Left forelimb (tissue), 1 donor: Measurements from ENCODE around the gene TARBP2.
"Not testable (repeated sequence)": the region's sequence is repeated elsewhere in the genome, so short reads cannot be mapped to it uniquely, and the experiment has no call there.

Experiments used
- DNase-seq: peaks from one replicate; pipeline ENCODE4 v3.0.0-alpha.2; 2018; ENCODE audit warnings: low spot score

Gene TARBP2

DNA sequence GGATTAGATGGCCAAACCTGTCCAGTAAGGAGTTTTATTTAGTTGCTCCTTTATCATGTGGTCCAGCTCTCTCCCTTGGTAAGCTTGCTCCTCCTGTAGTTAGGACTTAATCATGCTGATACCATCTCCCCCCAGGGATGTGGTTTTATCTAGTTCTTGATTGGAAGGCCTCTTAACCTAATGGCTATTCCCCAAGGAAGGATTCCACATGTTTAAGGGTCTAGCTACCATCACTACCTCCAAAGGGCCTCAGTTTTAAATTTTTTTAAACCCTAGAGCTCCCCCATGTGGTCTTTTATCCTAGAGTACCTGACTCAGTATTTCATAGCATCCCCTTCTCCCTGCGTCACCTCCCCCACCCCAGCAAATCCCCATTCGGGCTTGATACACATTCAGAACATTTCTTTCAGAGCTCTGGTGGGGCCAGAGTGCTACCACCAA is 24.3 kb upstream of the TARBP2 start:
- DNase-seq: no peak

DNA sequence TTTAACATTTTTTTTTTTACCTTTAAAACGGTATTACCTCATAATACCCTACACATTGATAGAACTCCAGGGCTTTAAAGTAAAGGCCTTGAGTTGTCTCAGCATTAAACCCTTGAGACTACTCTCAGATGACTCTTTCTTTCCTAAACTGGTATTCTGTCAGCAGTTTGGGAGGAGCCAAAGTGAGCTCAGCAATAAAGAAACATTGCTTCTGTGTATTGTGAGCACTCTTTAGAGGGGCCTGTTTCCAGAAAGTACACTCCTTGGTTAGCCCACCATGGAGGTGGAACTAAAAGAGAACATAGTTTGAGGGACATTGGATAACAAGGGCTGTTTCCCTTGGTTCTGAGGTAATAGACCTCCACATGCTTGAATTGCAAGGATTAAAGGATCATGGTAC is 22.2 kb upstream of the TARBP2 start:
- no peak for DNase-seq

- DNase-seq: no peak
Measured at GRCh38 chr12:53479331-53479730, 21.8 kb upstream of the TARBP2 start.

DNA sequence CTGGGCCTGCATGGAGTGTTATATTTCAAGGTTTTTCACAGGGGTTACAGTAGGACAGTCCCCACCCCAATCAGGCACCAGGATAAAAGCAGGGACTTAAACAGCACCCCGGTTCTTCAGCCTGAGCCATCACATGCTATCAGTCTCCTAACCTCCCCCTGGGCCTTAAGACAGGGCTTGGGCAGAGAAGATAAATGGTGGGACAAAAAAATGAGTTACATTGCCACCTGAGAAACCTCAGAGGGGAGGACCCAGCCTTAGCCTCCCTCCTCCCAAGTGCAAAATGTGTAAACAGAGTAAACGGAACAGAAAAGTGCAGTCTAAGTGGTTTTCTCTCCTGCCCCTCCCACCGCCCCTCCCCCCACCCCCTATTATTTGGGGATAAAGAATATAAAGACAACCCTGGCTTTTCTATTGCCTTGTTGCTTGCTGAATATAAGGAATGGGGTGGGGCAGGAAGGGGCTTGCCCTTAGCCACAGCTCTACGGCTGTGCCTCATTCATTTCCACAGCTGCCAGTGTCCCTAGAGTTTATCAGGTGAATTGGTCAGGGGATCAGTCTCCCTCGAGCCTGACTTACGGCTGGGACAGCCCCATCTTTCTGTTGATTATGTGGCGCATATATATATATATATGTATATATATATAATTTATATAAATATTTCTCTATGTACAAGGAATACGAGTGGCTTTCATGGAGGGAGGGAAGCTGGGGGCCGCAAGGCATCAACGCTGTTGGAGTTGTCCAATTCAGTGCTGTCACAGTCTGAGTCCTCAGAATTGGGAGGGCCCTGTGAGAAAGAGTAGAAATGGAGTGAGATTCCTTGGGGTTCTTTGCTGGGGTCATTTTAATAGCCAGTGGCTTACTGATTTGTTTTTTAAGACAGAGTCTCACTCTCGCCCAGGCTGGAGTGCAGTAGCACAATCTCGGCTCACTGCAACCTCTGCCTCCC is 20.3 kb upstream of the TARBP2 start:
- no peak for DNase-seq

DNA sequence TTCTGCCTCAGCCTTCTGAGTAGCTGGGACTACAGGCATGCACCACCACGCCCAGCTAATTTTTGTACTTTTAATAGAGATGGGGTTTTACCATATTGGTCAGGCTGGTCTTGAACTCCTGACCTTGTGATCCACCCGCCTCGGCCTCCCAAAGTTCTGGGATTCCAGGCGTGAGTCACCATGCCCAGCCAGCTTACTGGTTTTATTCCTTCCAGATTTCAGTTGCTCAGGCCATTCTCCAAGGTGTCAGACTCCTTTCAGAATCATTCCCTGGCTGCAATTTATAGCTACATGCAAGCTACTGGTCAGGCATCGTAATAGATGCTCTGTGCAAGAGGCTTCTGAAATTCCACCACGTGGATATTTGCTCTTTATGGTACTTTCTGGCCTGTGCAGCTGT is 19.6 kb upstream of the TARBP2 start:
- DNase-seq: not testable (repeated sequence)

DNA sequence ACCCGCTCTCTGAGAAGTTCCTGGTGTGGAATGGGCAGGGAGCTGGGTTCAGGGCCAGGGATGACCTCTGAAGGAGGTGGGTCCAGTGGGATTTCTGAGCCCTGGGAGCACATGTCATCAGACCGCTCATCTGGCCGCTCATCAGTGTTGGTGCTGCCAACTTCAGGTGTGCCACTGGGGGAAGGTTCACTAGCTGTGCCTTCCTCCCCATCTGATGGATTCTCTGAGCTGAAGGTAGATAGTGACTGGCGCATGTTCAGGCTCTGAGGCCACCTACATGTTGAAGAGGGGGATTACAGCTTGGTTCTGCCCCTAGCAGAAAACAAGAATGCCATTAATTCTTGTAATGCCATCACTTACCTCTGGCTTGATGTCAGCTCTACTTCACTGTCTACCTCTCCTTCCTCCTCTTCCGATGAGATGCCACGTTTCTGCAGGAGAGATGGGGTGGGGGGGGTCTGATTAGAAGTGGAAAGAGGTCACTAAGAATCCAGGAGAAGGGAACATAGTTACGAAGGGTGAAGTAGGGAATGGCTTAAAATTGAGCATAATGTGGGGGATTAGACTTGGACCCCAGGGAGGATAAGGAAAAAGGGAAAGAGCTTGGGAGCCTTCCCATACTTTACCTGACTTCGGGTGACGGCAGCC is 19.0 kb upstream of the TARBP2 start:
- no peak for DNase-seq

GRCh38 chr12:53482626-53483168 is 18.4 kb upstream of the TARBP2 start:
- DNase-seq: no peak

DNA sequence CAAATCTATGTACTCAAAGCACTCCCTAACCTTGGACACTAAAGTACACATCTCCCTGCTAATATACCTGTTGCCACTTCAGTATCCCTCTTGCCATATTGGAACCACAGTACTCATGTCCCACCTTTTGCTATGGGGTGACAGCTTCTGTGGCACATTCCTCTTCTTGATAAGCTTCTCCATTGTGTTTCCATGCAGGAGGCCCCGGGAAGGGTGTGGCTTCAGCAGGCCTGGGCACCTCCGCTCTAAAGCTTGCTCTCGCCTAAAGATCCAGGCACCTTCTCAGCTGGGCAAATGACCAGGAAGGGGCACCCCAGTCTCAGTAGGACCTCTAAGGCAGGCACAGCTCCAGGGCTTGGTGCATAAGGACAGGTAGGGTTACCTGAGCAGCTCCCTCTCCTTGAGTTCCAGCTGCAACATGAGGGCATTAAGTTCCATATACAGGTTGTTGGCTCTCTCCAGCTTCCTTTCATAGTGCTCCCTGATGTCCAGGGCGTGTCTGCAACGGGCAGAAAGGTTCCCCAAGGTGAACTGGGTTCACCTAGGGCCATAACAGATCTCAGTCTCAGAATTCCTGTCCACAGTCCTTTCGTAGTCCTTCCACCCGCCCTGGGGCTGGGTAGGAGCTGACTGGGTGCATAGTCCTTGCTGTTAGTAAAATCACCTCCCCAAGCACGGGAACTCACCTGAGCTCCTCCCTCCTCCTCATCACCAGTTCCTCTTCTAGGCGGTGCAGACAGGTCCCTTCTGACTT is 17.7 kb upstream of the TARBP2 start:
- DNase-seq: no peak

DNA sequence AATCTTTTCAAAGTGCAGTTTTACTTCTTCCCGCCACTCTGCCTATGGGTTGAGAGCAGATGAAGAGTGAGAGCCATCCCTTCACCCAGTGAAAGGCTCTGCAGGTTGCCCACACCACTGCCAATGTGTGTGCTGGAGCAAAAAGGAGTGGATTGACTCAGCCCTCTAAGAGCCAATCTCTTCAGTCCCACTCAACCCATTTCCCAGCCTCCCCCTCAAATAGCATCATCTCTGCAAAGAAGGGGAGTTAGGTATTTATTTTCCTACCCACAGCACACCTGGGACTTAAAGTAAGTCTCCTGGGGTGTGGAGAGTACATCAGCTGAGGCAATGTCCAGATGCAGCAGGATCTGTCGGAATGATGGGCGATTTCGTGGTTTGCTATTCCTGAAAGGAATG is 17.1 kb upstream of the TARBP2 start:
- DNase-seq: no peak

DNA sequence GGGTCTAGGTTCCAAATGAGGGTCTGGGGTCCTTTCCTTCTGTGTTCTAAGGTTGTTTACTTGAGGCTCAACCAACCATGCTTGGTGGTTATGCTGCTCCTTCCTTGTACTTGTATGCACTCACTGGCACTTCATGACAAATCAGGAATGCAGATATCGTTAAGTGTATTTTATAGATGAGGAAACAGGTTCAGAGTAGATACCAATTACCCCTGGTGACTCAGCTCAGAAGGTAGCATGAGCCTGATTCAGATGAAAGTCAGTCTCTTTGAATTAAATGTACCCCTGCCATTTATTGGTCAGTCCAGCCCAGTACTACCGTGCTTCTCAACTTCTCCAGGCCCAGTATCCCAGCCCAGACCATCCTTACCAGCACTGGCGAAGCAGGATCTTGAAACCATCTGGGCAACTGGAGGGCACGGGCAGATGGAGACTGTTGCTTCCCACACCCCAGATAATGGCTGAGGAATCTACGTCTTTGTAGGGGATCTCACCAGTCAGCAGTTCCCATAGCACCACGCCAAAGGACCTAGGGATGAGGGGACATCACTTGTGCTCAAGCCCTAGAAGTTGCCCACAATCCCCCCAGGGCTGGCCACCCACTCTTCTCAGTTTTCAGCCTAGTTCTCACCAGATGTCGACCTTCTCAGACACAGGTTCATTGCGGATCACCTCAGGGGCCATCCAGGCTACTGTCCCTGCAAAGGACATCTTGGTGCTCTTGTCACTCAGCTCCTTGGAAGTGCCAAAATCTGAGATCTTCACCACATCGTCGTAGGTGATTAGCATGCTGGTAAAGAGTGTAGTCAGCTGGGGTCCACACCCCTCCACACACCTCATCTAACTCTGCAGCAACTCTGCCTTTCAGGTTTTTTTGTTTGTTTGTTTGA is 16.2 kb upstream of the TARBP2 start:
- no peak for DNase-seq

GRCh38 chr12:53485955-53486735 is 14.9 kb upstream of the TARBP2 start:
- no peak for DNase-seq

- no peak for DNase-seq
Measured at GRCh38 chr12:53486736-53487487, 14.2 kb upstream of the TARBP2 start.

DNA sequence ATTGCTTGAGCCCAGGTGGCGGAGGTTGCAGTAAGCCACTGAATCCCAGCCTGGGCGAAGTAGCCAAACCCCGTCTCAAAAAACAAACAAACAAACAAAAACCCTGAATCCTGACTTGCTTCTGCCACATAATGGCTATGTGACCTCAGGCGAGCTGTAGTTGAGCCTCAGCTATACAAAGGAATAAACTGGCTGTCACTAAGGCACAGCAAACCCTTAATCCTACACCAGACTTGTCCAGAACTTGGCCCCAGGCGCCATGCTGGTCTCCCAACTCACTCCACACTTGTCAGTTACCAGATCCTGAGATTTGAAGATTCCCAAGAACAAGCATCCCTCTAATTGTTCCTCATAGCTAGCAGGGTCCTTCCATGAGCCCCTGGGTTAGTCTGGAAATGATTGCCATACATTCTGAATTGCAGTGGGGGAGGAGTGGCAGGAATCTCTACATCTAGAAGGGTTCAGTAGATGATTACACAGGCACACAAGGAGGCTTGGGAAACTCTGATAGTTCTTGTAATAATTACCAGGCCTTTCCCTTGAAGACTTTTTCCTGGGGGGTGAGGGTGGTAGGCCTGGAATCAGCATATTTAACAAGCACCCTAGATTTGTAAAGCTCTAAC is 11.7 kb upstream of the TARBP2 start:
- no peak for DNase-seq

DNA sequence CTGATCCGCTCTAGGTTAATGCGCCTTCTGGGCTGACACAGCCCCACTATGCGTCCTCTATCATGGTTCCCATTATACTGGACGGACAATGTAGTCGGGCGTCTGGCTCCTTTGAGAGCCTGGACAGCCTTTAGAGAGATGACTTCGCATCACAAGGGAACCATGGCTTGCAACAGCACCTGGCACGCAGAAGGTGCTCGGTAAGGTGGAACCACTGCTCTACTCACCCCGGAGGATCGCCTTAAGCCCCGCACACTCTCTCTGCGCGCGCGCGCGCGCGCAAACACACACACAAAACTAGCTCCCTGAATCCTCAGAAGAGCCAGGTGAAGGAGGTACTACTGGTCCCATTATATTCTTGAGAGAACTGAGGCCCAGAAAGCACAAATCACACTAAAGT is 8.9 kb upstream of the TARBP2 start:
- no peak for DNase-seq

DNA sequence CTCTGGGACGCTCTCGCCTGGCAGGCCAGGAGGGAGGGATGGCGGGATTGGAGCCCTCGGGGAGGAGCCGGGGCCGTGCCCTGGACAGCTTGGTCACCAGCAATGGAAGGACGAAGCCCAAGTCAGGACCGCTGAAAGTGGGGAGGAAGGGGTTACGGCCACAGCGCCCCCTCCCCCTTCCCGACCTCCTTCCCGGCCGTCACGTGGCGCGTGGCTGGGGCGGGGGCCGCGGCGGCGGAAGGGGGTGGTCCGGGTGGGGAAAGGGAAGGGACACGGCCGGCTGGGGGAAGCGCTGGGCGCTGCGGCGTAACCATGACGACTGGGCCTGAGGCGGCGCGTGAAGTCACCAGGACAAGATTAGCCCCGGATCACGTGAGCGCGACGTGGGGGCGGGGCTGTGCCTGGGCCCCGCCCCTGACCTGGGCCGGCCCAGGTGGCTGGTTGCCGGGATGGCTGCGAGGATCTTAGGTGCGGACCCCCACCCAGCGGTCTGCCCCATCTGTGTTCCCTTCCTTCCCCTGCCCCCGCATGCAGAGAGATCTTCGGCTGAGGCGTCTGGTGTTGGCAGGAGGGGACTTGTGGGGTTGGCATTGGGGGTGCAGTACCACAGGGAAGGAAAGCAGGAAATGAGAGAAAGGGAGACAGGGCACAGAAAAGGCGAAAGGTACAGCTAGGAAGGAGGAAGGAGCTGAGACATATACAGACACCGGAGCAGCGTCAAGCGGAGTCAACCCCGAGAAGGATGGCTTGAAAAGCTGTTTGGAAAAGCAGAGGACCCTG is 8.1 kb upstream of the TARBP2 start:
- peak; percentile 98 for DNase-seq

GRCh38 chr12:53493610-53494391 is 7.3 kb upstream of the TARBP2 start:
- DNase-seq: no peak

DNA sequence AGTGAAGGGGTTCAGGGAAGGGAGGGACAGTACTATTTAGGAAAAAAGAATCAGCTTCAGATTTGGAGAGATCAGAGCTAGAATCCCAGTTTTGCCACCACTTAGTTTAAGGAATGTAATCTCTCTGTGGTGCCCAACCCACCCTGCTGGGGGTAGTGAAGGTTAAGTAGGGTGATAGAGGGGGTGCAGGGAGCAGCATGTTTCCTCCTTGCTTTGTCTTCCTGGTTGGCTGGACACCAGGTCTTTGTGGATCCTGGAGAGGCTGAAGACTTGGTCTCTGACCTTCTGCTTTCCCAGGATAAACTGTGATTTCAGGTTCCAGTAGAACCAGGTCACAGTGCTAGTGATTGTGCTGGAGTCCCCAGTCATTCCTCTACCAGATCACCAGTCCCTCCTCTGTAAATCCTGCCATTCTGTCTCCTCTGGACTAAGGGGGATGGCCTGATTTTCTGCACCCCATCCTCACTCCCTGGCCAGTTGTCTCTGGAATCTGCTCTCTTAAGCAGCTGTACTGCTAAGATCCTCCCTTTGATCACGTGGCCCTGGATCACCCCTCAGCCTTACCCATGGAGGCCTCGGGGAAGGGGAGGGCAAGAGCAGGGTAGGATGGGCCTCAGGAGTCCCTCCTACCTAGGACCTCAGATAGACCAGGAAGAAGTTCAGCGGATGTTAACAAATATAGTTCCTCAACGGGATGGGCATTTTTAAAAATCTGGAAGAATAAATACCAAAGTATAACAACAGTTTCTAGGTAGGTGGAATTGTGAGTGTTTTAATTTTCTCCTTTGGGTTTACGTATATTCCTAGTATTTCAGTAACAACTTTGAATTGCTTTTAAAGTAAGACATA is 5.0 kb upstream of the TARBP2 start:
- DNase-seq: no peak
